Nucleus accumbens (tissue), 56 donors: Measurements from ENCODE around the gene ZNF438.
A peak's percentile ranks its signal among the peaks of the same experiment; 100 is the strongest.
"Not testable (repeated sequence)": the region's sequence is repeated elsewhere in the genome, so short reads cannot be mapped to it uniquely, and the experiment has no call there.

ENCODE experiments used
- DNase-seq, 56 donors: peaks; one replicate each; lab custom pipeline; 2025; lab: John Stamatoyannopoulos, UW

The ZNF438 gene, protein sequence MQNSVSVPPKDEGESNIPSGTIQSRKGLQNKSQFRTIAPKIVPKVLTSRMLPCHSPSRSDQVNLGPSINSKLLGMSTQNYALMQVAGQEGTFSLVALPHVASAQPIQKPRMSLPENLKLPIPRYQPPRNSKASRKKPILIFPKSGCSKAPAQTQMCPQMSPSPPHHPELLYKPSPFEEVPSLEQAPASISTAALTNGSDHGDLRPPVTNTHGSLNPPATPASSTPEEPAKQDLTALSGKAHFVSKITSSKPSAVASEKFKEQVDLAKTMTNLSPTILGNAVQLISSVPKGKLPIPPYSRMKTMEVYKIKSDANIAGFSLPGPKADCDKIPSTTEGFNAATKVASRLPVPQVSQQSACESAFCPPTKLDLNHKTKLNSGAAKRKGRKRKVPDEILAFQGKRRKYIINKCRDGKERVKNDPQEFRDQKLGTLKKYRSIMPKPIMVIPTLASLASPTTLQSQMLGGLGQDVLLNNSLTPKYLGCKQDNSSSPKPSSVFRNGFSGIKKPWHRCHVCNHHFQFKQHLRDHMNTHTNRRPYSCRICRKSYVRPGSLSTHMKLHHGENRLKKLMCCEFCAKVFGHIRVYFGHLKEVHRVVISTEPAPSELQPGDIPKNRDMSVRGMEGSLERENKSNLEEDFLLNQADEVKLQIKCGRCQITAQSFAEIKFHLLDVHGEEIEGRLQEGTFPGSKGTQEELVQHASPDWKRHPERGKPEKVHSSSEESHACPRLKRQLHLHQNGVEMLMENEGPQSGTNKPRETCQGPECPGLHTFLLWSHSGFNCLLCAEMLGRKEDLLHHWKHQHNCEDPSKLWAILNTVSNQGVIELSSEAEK

GRCh38 chr10:31031558-31032257 is at the start of gene ZNF438:
ZNF438 (minus strand) TSS chr10:31031865; CDS start chr10:30877034, 154,831 bp downstream.
- DNase-seq, result peak; percentile 53 to 96 (median 91)

GRCh38 chr10:31076610-31076988 is 44.9 kb upstream of the ZNF438 start:
- DNase-seq, result no peak

DNA sequence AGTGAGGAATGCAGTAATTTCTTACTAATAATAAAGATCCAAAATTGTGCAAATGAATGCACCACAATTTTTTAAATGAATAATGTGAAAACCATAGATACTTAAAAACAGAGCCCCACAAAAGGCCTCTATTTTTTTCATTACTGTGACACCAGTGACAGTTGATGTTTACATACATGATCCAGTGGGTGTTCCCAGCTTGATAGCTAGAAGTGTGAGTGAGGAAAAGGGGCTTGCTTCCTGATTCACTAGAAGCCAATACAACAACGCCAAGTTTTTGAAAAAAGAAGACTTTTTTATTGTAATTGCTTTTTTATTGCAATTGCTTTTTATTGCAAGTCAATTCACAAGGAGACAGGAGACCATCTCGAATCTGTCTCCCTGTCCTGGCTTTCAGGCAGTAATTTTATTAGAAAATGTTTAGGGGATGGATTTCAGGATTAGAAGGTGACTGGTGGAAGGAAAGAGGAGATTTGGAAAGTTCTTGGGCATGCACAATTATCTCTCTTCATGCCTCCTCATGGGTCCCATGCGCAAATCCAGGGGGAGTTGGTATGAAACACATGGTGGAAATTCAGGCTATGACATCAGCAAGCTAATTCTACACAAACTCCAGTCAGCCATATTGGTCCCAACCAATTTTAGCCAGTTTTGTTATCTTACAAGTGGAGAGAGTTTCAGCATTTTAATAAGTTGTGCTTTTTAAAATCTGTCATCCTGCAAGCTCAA is 44.4 kb upstream of the ZNF438 start:
- DNase-seq, result no peak

DNA sequence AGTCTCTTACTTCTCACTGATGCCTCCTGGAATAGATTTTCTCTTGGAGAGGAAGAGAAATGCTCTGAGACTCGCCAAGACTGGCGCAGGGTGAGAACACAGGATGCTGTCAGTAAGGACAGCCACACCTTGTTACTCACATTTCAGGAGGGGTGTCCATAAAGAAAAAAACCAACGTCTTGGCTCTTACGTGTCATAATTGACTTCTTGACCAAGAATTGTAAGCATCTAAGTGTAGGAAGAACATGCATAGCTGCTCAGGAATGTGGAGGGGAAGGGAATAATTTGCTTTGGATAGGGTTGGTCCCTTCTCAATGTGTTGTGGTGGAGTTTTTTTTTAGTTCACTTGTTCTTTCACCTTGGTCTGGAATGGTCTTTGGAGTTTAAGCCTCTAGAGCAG is 43.8 kb upstream of the ZNF438 start:
- DNase-seq, result no peak

DNA sequence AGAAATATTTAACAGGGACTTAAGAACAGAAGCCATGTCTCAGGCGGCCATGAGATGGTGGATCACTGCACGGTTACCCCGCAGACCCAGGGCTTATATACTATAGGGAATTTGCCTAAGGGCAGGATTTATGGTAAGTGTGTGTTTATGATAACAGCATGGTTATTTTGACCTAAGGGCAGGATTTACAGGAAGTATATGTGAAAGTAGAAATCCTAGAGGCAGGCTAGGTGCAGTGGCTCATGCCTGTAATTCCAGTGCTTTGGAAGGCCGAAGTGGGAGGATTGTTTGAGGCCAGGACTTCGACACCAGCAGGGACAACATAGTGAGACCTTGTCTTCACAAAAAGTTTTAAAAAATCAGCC is 43.0 kb upstream of the ZNF438 start:
- DNase-seq, result no peak

GRCh38 chr10:31073996-31074721 is 42.5 kb upstream of the ZNF438 start:
- DNase-seq, result no peak

- no peak for DNase-seq
These were observed 41.5 kb upstream of the ZNF438 start for GRCh38 chr10:31073211-31073610.

GRCh38 chr10:31072451-31072850 is 40.8 kb upstream of the ZNF438 start:
- no peak for DNase-seq

DNA sequence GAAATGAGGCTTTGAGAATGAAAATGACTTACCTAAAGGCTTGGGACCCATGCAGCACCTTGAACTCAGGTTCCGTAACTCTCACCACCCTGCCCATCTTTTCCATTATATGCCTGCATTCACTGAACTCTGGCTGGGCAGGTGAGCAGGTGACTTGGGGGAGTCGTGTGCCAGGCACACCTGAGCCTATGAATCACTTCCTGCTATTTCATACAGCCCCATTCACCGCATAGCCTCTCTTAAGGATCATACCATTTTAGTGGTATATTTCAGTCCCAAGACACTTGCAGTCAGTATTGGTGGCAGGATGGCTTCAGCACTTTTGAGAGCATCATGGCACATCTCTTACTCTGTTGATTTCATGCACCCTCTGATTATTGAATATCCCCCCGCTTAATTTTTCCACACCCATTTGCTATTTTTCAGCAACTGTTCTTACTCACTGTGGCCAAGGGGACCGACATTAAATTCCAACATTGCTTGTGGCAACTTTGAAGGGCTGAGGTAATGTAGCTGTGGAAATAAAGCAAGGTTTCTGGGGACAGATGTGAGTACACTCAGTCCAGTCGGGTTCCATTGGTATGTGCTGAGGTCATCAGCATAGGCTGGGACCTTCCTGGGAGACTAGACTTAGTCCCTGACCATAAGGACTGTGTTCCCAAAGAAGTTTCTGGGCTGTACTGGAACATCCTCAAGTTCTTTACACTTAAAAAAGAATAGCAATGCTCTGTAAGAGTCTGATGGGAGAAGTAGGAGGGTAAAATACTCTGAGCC is 39.8 kb upstream of the ZNF438 start:
- no peak for DNase-seq

DNA sequence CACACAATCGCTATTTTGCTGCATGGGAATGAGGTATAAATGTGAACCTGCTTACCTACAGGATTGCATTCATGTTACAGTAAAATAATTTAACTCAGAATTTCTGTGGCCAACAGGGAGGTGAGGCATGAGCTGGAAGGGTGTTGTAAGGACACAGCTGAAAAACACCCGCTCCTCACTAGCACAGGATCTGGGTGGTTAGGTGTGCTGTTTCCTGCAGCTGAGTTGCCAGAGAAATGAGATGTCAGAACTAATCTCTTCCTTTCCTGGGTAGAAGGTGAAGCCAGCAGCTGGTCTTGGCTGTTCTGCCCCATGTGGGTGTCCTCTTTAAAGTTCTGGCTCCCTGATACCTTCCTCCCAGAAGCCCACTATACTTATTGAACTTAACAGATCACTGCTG is 39.0 kb upstream of the ZNF438 start:
- no peak for DNase-seq

- DNase-seq, result no peak
These were observed 38.4 kb upstream of the ZNF438 start for GRCh38 chr10:31070025-31070424.

GRCh38 chr10:31069411-31069810 is 37.7 kb upstream of the ZNF438 start:
- no peak for DNase-seq

DNA sequence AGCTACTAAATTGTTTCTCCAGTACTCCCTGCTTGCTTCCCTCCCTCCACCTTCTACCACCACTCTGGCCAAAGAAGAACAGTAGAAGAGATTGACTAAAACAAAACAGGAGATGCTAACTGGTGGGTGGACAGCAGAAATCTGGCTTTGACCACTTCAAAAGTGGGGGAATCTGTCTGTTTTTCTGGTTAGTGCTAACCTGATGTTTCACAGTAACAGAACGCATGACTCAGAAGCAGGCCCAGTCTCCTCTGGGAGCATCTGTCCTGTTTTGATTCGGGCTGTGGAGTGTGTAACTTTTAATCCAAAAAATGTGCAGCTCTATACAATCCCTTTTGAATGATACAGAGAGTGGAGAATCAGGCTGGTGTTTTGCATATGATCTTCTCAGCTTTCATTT is 32.7 kb upstream of the ZNF438 start:
- no peak for DNase-seq

DNA sequence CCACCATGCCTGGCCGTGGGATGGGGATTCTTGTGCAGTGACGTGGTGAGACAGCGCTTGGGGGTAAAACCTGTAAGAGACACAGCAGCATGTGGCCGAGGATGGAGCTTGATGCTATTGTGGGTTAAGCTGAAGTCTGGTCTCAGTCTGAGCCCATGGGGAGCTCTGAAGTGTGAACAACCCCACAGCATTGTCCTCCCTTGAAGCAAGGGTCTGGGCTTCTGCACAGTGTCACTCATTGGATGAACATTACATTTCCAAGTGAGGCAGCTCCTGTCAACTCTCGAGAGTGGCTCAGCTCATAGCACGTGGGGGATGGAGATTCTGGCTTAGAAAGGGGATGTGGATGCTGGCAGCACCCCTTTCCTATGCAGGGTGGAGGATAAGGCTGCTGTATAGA is 32.2 kb upstream of the ZNF438 start:
- DNase-seq, result no peak

DNA sequence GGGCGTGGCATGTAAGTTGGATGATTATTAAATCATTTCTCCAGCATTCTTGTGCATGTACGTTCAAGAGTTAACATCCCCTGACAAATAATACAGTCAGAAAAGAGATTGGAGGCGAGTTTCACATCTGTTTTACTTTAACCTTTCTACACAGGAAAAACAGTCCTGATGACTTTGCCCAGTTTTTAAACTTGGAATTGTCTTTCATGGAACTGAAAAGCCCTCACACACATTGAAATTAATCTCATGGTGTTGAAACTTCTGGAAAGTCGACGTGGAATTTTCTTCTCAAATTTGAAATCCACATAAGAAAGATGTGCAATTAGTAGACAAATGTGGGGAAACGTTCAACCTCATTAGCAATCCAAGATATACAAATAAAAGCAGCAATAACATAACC is 31.2 kb upstream of the ZNF438 start:
- no peak for DNase-seq

DNA sequence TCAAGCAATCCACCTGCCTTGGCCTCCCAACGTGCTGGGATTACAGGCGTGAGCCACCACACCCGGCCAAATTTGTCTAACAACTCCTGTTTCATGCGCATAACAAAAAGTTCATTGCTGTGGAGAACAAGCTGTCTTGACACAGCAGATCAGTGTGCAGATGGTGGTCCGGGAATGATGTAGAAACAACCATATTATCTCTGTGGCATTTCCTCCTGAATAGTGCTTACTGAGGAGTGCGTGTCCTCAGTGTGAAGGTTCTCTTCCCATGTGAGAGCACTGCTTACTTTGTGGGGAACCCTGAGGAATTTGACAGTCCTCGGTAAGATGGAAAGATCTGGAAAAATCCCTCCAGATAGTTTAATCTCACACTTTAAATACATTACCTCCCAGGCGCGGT is 30.3 kb upstream of the ZNF438 start:
- DNase-seq, result no peak

DNA sequence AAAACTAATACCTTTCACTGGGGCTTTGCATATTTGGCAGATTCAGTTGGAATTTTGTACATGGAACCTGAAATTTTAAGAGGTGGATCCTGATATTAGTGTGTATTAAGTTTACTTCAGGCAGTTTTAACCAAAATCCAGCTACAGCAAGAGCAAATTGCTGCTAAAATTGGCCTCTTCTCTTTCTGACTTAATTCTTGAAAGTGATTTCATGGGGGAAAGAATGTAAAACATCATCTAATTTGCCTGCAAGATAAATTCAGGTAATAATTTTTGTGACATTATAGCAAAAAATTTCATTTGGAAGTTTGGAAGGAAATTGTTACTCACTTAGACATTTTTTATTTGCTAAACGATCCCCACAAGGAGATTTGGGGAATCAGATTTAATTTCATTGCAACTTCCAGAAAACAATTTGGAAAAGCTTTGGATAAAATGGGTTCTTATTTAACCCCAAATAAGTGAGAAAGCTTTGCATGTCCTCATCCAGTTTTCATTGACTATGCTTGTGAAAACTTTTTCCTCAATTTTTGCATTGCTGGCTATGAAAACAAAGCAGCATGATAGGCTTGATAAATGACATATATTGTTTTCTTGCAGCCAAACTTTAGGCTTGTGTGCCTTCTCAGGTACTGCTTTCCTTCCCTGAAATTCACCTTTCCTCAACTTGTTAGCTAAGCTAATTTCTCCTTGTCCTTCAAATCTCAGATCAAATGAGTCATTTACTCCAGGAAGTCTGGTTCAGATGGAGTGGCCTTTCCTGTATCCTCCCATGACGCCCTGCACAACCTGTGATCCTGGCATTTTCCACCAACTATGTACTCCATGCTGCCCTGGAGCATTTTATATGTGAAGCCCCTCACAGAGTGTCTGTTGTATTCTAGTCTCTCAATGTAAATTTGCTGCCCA is 27.4 kb upstream of the ZNF438 start:
- DNase-seq, result no peak

- DNase-seq, result not testable (repeated sequence)
These were observed 25.0 kb upstream of the ZNF438 start for GRCh38 chr10:31056678-31057077.
